22Rv1 (cell line): ENCODE data around the gene ZG16B.

Experiments used
- CTCF ChIP-seq: fragments of 450-650 bp; IDR thresholded peaks from 2 replicates; pipeline ENCODE4 v1.5.1; 2017; ENCODE audit warnings: mild to moderate bottlenecking
- ZFX ChIP-seq: fragments of 450-650 bp; IDR thresholded peaks from 2 replicates; pipeline ENCODE4 v1.6.1; 2017; ENCODE audit warnings: antibody characterized with exemption, borderline replicate concordance

GRCh38 chr16:2855536-2855935 lies 25.4 kb downstream of the ZG16B start:
- TF ChIP-seq CTCF (no peak), ZFX (no peak)
